HEK293T (cell line): ENCODE data around the gene SFT2D1.

Source experiments
- ARNT ChIP-seq: fragments of 450-650 bp; IDR thresholded peaks from 2 replicates; pipeline ENCODE4 v1.6.1; 2017; ENCODE audit warnings: mild to moderate bottlenecking
- BHLHE40 ChIP-seq: fragments of 450-650 bp; IDR thresholded peaks from 2 replicates; pipeline ENCODE4 v1.6.1; 2016; ENCODE audit warnings: mild to moderate bottlenecking, moderate library complexity, borderline replicate concordance
- CTBP1 ChIP-seq: fragments of 450-650 bp; IDR thresholded peaks from 2 replicates; pipeline ENCODE4 v1.6.1; 2016; ENCODE audit warnings: borderline replicate concordance
- ELF4 ChIP-seq: fragments of 450-650 bp; IDR thresholded peaks from 2 replicates; pipeline ENCODE4 v1.6.1; 2017; ENCODE audit warnings: antibody characterized with exemption
- FOXM1 ChIP-seq: fragments of 450-650 bp; IDR thresholded peaks from 2 replicates; pipeline ENCODE4 v1.6.1; 2017; ENCODE audit warnings: mild to moderate bottlenecking, borderline replicate concordance
- HDGF ChIP-seq: fragments of 450-650 bp; IDR thresholded peaks from 2 replicates; pipeline ENCODE4 v1.6.1; 2017; ENCODE audit warnings: antibody characterized with exemption, borderline replicate concordance
- L3MBTL2 ChIP-seq: fragments of 450-650 bp; conservative IDR thresholded peaks from 2 replicates; pipeline ENCODE4 v1.6.1; 2016; ENCODE audit warnings: mild to moderate bottlenecking
- LEF1 ChIP-seq: fragments of 450-650 bp; IDR thresholded peaks from 2 replicates; pipeline ENCODE4 v1.6.1; 2017; ENCODE audit warnings: mild to moderate bottlenecking, borderline replicate concordance
- TARDBP ChIP-seq: fragments of 450-650 bp; IDR thresholded peaks from 2 replicates; pipeline ENCODE4 v1.6.1; 2016

- TF ChIP-seq CTBP1 (no peak), FOXM1 (no peak), TARDBP (no peak), LEF1 (no peak), BHLHE40 (no peak), ARNT (no peak), L3MBTL2 (no peak), ELF4 (no peak), HDGF (no peak)
Observed at GRCh38 chr6:166300357-166300987, 41.9 kb downstream of the SFT2D1 start.
